Parathyroid adenoma (tissue), 2 donors: ENCODE data around the gene SNX17.

Experiments
- H2AFZ ChIP-seq: fragments of 300-600 bp; sonication (generic); one replicate; pipeline ENCODE4 v1.7.0; 2017; ENCODE audit warnings: antibody characterized with exemption, mild to moderate bottlenecking
- H3K27ac ChIP-seq: fragments of 300-600 bp; sonication (generic); one replicate; pipeline ENCODE4 v1.7.0; 2017
- H3K27me3 ChIP-seq: fragments of 300-600 bp; sonication (generic); one replicate; pipeline ENCODE4 v1.7.0; 2017; ENCODE audit warnings: low read length; ENCODE audit not compliant: control insufficient read depth, insufficient read depth
- H3K36me3 ChIP-seq: fragments of 300-600 bp; sonication (generic); one replicate; pipeline ENCODE4 v1.7.0; 2017; ENCODE audit warnings: low read length; ENCODE audit not compliant: control insufficient read depth, insufficient read depth
- H3K4me1 ChIP-seq: fragments of 300-600 bp; sonication (generic); one replicate; pipeline ENCODE4 v1.7.0; 2017; ENCODE audit warnings: control low read depth
- H3K4me2 ChIP-seq: fragments of 300-600 bp; sonication (generic); one replicate; pipeline ENCODE4 v1.7.0; 2017; ENCODE audit warnings: low read length
- H3K4me3 ChIP-seq: fragments of 300-600 bp; sonication (generic); one replicate; pipeline ENCODE4 v1.7.0; 2017; ENCODE audit warnings: low read depth, low read length
- H3K79me2 ChIP-seq: fragments of 300-600 bp; sonication (generic); one replicate; pipeline ENCODE4 v1.7.0; 2017; ENCODE audit warnings: control low read depth
- H3K9ac ChIP-seq: fragments of 300-600 bp; sonication (generic); one replicate; pipeline ENCODE4 v1.7.0; 2017; ENCODE audit warnings: mild to moderate bottlenecking
- H3K9me3 ChIP-seq: fragments of 300-600 bp; sonication (generic); one replicate; pipeline ENCODE4 v1.7.0; 2017; ENCODE audit warnings: low read length; ENCODE audit not compliant: control insufficient read depth
- TF ChIP-seq, protein P1 (sequence below): fragments of 300-600 bp; sonication (generic); IDR thresholded peaks from one replicate; pipeline ENCODE4 v1.7.0; 2017; ENCODE audit warnings: antibody characterized with exemption, mild to moderate bottlenecking
- donor health status: primary hyperparathyroidism.

SNX17 gene

DNA sequence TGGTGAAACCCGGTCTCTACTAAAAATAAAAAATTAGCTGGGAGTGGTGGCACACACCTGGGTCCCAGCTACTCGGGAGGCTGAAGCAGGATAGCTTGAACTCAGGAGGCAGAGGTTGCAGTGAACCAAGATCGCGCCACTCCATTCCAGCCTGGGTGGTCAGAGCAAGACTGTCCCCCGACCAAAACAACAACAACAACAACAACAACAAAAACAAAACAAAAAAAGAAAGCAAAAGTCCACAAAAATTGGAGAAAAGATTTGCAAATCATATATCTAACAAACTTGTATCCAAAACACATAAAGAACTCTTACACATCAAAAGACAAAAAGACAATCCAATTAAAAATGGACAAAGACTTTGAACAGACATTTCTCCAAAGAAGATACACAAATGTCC is 28.5 kb downstream of the SNX17 start:
- H3K9me3 ChIP-seq = no peaks in the 10 kb centered on the region
- TF ChIP-seq, protein P1, sequence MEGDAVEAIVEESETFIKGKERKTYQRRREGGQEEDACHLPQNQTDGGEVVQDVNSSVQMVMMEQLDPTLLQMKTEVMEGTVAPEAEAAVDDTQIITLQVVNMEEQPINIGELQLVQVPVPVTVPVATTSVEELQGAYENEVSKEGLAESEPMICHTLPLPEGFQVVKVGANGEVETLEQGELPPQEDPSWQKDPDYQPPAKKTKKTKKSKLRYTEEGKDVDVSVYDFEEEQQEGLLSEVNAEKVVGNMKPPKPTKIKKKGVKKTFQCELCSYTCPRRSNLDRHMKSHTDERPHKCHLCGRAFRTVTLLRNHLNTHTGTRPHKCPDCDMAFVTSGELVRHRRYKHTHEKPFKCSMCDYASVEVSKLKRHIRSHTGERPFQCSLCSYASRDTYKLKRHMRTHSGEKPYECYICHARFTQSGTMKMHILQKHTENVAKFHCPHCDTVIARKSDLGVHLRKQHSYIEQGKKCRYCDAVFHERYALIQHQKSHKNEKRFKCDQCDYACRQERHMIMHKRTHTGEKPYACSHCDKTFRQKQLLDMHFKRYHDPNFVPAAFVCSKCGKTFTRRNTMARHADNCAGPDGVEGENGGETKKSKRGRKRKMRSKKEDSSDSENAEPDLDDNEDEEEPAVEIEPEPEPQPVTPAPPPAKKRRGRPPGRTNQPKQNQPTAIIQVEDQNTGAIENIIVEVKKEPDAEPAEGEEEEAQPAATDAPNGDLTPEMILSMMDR = no peak
- no peak overlapping the region for H3K4me3 ChIP-seq
- H2AFZ ChIP-seq = no peak overlapping the region
- peaks cover 71% of the 10 kb centered on the region for H3K79me2 ChIP-seq
- H3K4me2 ChIP-seq = no peak overlapping the region
- H3K4me1 ChIP-seq = no peaks in the 10 kb centered on the region
- no peaks in the 10 kb centered on the region for H3K27me3 ChIP-seq
- no peaks in the 10 kb centered on the region for H3K36me3 ChIP-seq
- H3K9ac ChIP-seq = no peak overlapping the region
- no peak overlapping the region for H3K27ac ChIP-seq

DNA sequence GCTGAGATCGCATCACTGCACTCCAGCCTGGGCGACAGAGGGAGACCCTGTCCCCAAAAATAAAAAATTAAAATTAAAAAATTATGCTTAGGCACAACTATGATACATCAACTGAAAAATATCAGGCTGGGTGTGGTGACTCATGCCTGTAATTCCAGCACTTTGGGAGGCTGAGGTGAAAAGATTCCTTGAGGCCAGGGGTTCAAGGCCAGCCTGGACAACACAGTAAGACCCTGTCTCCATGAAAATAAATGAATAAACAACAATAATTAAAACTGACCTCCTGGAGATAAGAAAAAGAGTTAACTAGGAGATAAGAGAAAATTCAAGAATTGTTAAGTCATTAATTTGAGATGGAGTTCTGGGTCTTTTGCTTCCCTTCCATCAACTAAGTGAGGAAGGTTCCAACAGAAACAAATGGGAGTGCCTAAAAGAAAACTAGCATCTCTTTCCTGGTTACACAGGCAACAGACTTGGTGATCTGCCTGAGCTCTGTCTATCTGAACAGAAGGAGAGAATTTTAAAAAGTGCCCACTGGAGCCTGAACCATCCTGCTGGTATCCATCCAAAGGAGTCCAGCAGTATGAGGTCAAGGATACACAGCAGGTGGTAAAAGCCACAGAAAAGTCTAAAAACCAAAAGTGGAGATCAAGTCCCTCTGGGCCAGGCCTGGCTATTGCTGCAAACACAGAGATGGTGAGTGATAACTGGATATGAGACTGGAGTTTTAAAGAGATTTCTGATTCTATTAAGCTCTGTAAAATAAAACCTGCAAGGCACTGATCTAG is 30.1 kb downstream of the SNX17 start:
- H3K4me3 ChIP-seq = no peak overlapping the region
- H3K4me2 ChIP-seq = no peak overlapping the region
- H3K27ac ChIP-seq = no peak overlapping the region
- TF ChIP-seq, protein P1 = no peak
- no peaks in the 10 kb centered on the region for H3K27me3 ChIP-seq
- H2AFZ ChIP-seq = no peak overlapping the region
- H3K4me1 ChIP-seq = no peaks in the 10 kb centered on the region
- H3K79me2 ChIP-seq = peaks cover 69% of the 10 kb centered on the region
- H3K36me3 ChIP-seq = no peaks in the 10 kb centered on the region
- no peak overlapping the region for H3K9ac ChIP-seq
- no peaks in the 10 kb centered on the region for H3K9me3 ChIP-seq

DNA sequence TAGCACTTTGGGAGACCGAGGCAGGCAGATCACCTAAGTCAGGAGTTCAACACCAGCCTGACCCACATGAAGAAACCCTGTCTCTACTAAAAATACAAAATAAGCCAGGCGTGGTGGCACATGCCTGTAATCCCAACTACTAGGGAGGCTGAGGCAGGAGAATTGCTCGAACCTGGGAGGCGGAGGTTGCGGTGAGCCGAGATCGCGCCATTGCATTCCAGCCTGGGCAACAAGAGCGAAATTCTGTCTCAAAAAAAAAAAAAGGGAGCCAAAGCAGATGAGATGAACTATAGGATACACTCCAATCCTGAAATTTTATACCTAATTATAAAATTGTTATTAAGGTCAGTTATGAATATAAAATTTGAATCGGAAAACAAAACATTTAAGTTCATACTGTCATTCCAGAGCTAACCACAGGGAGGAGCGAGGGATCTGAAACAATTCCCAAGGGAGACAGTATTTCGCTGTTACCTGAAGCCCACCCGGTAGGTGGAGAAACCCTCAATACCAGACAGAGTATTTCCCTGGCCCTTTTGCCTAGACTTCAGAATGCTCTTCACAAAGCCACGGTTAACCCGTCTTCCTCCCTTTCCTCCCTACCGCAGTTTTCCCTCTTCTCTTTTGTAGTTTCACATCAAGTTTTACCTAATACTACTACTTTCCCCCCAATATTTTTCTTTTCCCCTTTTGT is 37.5 kb downstream of the SNX17 start:
- Histone ChIP-seq H3K36me3 (no peaks in the 10 kb centered on the region), H3K27ac (no peak overlapping the region), H3K9me3 (no peaks in the 10 kb centered on the region), H3K4me2 (peak overlapping the region; percentile 95), H3K4me3 (peak overlapping the region; percentile 75), H3K27me3 (no peaks in the 10 kb centered on the region), H3K9ac (no peak overlapping the region), H2AFZ (no peak overlapping the region), H3K4me1 (no peaks in the 10 kb centered on the region), H3K79me2 (peaks cover 38% of the 10 kb centered on the region)
- TF ChIP-seq, protein P1 = peak; percentile 66

DNA sequence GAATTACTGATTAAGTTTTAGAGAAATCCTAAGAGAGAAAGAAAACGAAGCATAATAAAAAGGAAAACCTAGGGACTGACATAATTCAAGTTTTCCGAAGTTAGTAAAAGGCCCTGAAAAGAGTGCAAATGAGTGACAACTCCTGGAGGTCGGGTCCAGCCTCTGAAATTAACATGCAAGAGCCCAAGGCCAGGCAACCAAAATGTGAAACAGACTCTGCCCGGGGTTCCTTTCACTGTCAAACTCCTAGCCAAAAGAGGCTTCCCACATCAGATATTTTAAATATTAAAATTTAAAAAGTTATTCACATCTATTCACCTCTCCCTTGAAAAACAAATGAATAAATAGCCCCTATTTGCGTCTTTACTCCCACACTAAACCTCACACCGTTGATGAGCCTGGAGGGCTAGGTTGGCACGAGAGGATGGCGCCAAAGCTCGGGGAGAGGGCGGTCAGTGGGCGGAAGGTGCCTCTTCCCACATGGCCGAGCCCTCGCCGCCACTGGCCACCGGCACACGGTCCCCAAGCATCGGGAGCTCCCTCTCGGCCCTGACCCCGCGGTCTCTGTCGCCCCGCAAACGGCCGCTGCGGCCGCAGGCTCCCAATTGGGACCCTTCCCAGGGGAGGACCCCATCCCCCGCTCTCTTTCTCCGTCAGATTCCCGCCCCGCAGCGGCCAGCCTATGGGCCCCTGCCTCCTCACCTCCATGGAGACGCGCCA is 38.3 kb downstream of the SNX17 start:
- Histone ChIP-seq H3K27ac (peak overlapping the region; percentile 60), H3K36me3 (no peaks in the 10 kb centered on the region), H3K9me3 (no peaks in the 10 kb centered on the region), H3K4me3 (peak overlapping the region; percentile 75), H3K4me1 (no peaks in the 10 kb centered on the region), H2AFZ (peak overlapping the region; percentile 88), H3K79me2 (peaks cover 32% of the 10 kb centered on the region), H3K27me3 (no peaks in the 10 kb centered on the region), H3K9ac (peak overlapping the region; percentile 82), H3K4me2 (peak overlapping the region; percentile 95)
- TF ChIP-seq, protein P1 = no peak
